ENCODE data around the gene PLXND1.

Gene PLXND1

DNA sequence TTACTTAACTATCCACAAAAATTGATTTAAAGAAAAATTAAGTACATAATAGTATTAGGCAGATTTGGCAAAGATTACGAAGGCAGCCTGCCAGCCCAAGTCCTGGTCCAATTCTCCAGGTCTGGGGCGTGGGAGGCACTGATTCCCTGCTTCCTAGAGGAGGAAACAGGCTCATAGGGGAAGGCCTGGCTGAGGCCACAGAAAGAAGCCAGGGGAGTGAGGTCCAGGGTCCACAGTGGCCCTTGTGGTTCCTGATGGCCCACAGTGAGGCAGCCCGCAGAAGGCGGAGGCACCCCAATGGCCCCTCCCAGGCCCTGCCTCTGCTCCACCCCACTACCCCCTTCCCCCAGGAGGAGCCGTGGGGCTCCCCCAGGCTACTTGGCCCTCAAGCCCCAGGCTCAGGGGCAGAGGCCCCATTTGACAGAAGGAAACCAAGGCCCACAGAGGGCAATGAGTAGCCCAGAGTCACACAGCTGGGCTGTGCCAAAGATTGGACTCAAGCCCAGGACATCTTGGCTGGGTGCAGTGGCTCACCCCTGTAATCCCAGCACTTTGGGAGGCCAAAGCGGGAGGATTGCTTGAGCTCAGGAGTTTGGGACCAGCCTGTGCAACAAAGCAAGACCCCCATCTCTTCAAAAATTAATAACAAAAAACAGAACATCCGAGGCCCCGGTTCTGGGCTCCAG is 42.5 kb downstream of the PLXND1 start:
- no peak for TF ChIP-seq CTCF (IDR thresholded peaks at IDR 0.05; ENCODE audit: low read depth, low read length, missing control alignments)
- no peak for DNase-seq (ENCODE audit: low read depth)
- no peak overlapping the region for H3K4me3 ChIP-seq (ENCODE audit: low read depth, low read length)

DNA sequence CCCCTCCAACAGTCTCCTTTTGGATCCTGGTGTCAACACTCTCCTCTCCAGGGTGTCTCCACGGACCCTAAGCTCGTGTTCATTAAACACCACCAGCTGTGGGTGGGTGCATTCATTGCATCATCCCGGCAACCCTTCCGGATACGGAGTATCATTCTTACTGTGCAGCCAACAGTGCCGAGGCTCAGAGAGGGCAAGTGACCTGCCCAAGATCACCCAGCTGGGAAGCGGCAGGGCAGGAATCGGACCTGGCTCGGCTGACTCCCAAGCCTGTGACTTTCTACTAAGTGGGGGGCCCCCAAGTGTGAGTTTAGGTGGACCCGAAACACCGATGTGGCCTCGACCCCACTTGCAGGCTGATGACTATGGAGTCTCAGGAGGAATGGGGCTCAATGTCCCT is 43.1 kb downstream of the PLXND1 start:
- no peak for DNase-seq (ENCODE audit: low read depth)
- no peak for TF ChIP-seq CTCF (IDR thresholded peaks at IDR 0.05; ENCODE audit: low read depth, low read length, missing control alignments)
- no peak overlapping the region for H3K4me3 ChIP-seq (ENCODE audit: low read depth, low read length)

- H3K4me3 ChIP-seq (ENCODE audit: low read depth, low read length): no peak overlapping the region
- no peak for DNase-seq (ENCODE audit: low read depth)
- no peak for TF ChIP-seq CTCF (IDR thresholded peaks at IDR 0.05; ENCODE audit: low read depth, low read length, missing control alignments)
Observed at GRCh38 chr3:129562803-129563202, 43.7 kb downstream of the PLXND1 start.

DNA sequence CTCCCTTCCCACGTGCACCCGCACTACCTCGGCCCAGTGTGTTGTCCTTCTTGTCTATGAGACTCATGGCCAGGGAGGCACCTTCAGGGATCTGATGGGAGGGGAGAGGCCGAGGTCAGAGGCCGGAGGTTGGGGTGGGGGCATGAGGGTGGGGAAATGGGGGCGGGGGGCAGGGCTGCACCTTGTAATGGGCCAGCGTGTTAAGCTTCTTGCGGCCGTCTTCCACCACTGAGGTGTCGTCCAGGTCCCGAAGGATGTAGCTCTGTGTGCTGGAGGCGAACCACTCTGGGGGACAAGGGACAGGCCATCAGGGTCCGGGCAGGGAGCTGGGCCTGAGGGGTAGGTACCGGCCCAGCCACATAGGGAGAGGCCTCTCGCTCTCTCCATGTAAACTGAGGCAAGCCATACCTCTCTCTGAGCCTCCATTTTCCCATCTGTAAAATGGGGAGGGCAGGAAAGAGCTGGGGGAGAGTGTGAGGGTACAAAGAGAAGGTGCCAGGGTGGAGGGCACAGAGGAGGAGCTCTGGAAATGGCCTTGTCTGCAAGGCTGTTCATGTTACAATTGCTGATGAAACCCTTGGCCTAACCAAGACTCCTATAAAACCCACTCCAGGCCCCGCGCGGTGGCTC is 44.7 kb downstream of the PLXND1 start:
- no peak for DNase-seq (ENCODE audit: low read depth)
- no peak for TF ChIP-seq CTCF (IDR thresholded peaks at IDR 0.05; ENCODE audit: low read depth, low read length, missing control alignments)
- H3K4me3 ChIP-seq (ENCODE audit: low read depth, low read length): no peak overlapping the region

DNA sequence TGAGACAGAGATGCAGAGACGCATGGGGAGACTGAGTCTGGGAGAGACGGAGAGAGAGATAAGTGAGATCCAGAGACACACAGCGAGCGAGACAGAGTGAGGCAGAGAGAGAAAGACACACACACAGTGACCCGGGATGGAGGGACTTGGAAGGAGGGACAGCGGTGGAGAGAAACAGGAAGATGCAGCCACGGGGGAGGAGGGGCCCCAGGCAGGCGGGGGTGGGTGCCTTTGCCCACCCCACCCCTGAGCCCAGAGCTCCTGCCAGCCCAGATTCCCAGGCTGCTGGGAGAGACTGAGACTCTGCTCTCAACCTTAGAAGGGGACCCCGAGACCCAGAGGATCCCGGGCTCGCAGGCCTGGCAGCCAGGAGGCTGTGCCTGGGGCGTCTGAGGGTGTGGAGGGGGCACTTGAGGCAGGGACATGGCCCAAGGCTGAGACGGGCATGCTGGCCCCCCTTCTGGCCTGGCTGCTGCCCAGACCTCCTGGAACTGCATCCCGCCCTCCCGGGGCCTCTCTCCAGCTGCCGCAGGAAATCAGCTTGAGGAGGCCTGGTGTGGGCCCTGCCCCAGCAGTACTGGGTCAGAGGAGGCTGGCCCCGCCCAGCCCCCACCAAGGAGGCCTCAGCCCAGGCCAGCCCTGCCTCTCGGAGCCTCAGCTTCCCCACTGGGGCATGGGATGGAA is 45.4 kb downstream of the PLXND1 start:
- TF ChIP-seq CTCF (IDR thresholded peaks at IDR 0.05; ENCODE audit: low read depth, low read length, missing control alignments): no peak
- DNase-seq (ENCODE audit: low read depth): no peak
- no peak overlapping the region for H3K4me3 ChIP-seq (ENCODE audit: low read depth, low read length)

DNA sequence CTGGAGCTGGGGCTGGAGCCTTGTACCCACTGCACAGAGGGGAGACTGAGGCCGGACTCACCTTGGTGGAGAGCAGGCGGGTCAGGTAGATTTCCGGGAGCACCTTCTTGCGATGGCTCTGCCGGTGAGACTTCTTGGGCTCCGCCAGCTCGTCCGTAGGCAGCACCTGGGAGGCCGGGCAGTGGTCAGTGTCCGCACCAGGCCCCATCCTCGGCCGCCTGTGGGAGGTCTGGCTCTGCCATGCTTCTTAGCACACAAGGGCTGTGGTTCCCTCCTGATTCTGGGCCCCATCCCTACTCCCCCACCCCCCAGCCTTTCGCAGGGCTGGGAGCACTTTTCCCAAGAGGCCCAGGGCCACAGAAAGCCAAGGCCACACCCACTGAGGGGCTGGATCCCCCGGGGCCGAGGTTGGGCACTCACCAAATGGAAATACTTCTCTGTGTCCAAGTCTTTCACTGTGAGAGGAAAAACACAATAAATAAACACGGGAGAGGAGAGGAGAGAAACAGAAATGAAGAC is 46.1 kb downstream of the PLXND1 start:
- no peak overlapping the region for H3K4me3 ChIP-seq (ENCODE audit: low read depth, low read length)
- no peak for TF ChIP-seq CTCF (IDR thresholded peaks at IDR 0.05; ENCODE audit: low read depth, low read length, missing control alignments)
- DNase-seq (ENCODE audit: low read depth): no peak
